HG03439 (cell line): ENCODE results near the gene ZAP70.

Experiments used
- ATAC-seq: cut with Tn5 transposase; IDR thresholded peaks from one replicate; pipeline ENCODE4 v1.9.1; 2021; ENCODE audit warnings: mild to moderate bottlenecking, moderate library complexity; ENCODE audit not compliant: unreplicated experiment

The ZAP70 gene

DNA sequence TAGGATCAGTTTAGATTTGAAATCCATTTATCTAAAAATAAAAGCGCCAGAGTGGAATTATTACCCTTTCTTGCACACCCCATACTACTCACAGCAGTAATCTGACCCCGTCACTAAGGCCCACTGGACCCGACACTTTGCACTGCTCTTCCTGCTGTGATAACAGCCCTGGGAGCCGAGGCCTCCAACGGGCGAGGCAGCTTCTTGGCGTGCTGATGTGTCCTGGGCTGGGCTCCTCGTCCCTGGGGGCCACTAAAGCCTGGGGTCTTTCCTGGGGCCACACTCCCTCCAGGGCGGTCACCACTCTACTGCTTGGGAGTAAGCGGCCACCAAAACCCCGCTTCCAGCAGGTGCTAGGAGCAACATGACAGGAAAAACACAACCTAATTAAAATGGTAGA is 61.7 kb downstream of the ZAP70 start:
- no peak for ATAC-seq

DNA sequence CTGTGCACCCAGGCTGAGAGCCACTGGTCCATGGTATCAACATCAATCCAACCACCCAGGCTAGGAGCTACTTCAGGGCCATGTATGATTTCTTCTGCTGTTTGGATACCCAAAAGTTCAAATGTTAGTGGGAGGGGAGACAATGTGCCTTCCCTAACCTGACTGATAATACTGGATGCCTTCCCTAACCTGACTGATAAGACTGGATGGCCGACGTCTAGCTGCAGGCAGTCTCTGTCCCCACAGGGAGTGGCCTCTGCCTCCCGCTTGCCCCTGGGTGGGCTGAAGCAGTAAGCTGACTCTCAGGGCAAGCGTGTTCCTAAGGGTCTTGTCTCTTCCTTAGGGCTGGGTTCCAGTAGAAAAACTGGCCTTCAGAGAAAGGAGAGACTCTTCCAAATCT is 65.8 kb downstream of the ZAP70 start:
- no peak for ATAC-seq

DNA sequence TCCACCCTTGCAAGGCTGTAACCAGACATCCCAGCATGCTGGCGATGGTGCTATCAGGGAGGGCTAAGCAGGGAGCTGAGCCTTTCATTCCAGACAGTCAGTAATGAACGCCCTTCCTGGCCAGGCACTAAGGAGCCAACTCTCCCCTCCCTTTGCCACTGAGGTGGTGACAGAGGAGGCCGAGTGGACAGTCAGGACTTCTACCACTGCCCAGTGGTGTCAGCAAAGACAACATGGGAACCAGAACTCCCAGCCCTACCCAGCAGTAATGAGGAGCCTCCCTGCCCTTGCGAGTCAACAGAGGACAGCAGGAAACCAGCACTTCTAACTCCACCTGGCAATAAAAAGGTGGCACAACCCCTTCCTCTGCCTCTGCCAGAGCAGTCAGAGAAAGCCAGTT is 68.6 kb downstream of the ZAP70 start:
- no peak for ATAC-seq

DNA sequence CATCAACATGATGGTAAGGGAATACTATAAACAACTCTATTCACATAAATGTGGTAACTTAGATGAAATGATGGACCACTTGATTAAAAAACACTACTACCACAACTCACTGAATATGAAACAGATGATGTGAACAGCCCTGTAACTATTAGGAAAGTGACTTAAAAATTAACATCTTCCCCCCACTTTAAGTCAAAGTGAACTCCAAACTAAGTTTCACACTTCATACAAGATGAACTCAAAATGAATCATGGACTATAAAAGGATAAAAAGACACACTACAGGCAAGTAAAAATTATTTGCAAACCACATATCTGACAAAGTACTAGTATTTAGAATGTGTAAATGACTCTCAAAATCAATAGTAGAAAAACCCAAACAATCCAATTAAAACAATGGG is 71.6 kb downstream of the ZAP70 start:
- no peak for ATAC-seq

DNA sequence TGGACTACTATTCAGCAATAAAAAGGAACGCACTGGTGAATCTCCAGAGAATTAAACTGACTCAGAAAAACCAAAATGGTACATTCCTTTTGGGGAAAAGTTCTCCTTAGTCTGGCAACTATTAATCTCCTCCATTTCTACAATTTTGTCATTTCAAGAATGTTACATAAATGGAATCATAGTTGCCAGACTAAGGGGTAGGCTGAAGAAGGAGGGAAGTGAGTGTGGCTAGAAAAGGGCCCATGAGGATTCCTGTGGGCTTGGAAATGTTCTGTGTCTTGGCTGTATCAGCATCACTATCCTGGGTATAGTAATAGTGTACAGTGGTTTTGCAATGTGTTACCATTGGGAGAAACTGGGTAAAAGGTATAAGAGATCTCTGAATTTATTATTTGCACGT is 72.4 kb downstream of the ZAP70 start:
- ATAC-seq = no peak

DNA sequence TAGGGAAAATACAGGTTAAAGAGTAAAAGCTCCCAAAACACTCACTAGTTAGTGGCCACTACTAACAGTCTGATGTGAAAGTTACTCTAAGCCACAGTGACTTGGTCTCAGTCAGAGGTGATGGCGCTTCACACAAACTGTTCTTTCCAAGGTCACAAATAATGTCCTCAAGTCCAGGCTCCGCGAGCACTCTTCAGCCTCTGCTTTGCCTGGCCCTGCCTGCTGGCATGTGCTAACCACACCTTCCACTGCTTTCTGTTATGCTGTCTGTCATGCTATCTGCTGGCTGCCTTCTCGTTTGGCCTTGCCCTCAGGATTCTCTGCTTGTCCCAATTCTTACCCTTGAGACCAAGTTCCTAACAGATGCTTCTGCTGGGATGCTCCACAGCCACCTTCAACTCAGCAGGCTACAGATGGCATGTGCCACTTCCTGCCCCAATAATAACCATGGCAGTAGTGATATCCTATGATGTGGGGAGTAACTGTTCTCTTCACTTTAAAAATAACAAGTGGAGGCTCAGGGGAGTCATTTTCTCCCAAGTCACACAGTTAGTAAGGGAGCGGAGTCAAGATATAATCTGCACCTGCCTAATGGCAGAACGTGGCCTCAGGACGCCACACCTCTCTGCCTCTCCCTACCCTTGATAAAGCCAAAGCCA is 75.7 kb downstream of the ZAP70 start:
- ATAC-seq = no peak
